ENCODE data around the gene KTN1.

The KTN1 gene

GRCh38 chr14:55707365-55707804 lies 127.4 kb downstream of the KTN1 start:
- ChIA-PET POLR2A (no interaction called here), CTCF (interaction anchor here (1.0 to 5.6 kb wide), 9 partner anchors 10 to 783 kb away, joined by 3 to 31 read pairs (median 3); no protein-coding TSS in a partner anchor)

GRCh38 chr14:55710506-55711041 lies 130.6 kb downstream of the KTN1 start:
- ChIA-PET POLR2A (no interaction called here), CTCF (interaction anchor here (1.0 kb wide), 1 partner anchor 764 kb away, joined by 3 read pairs; no protein-coding TSS in a partner anchor)
- no CpG with 5 or more reads among the region's 2 CpGs for WGBS (ENCODE audit: insufficient coverage)
- Histone ChIP-seq H3K27ac (ENCODE audit: insufficient read depth in 1 of 2, low read depth in 1 of 2, low read length in 2 of 2, poor library complexity in 1 of 2, severe bottlenecking in 2 of 2) (no peak overlapping the region), H3K4me1 (ENCODE audit: control extremely low read depth in 1 of 4, control insufficient read depth in 4 of 4, insufficient read depth in 4 of 4, low read length in 3 of 4) (no peaks in the 10 kb centered on the region), H3K4me3 (ENCODE audit: control insufficient read depth in 1 of 7, extremely low read depth in 1 of 7, insufficient read depth in 4 of 7, low read depth in 2 of 7, low read length in 6 of 7) (no peak overlapping the region), H3K27me3 (replicated peaks in 2 of 5; ENCODE audit: control insufficient read depth in 4 of 5, insufficient read depth in 5 of 5, low read length in 4 of 5) (no peaks in the 10 kb centered on the region), H3K36me3 (ENCODE audit: control insufficient read depth in 4 of 4, insufficient read depth in 4 of 4, low read length in 3 of 4) (no peaks in the 10 kb centered on the region), H3K9me3 (ENCODE audit: control extremely low read depth in 1 of 5, control insufficient read depth in 4 of 5, insufficient read depth in 2 of 5, low read depth in 1 of 5, low read length in 4 of 5) (peaks cover 0 to 2% (median 0%) of the 10 kb centered on the region in 5 experiments)
- no peak for DNase-seq

More at GRCh38 chr14:55707365-55707804, 127.4 kb downstream of the KTN1 start:
- DNase-seq: peak; percentile 40 to 66 (median 65)
- Histone ChIP-seq H3K4me1 (ENCODE audit: control extremely low read depth in 1 of 4, control insufficient read depth in 4 of 4, insufficient read depth in 4 of 4, low read length in 3 of 4) (no peaks in the 10 kb centered on the region), H3K27ac (ENCODE audit: insufficient read depth in 1 of 2, low read depth in 1 of 2, low read length in 2 of 2, poor library complexity in 1 of 2, severe bottlenecking in 2 of 2) (no peak overlapping the region), H3K4me3 (ENCODE audit: control insufficient read depth in 1 of 7, extremely low read depth in 1 of 7, insufficient read depth in 4 of 7, low read depth in 2 of 7, low read length in 6 of 7) (no peak overlapping the region), H3K27me3 (replicated peaks in 2 of 5; ENCODE audit: control insufficient read depth in 4 of 5, insufficient read depth in 5 of 5, low read length in 4 of 5) (no peaks in the 10 kb centered on the region), H3K36me3 (ENCODE audit: control insufficient read depth in 4 of 4, insufficient read depth in 4 of 4, low read length in 3 of 4) (no peaks in the 10 kb centered on the region), H3K9me3 (ENCODE audit: control extremely low read depth in 1 of 5, control insufficient read depth in 4 of 5, insufficient read depth in 2 of 5, low read depth in 1 of 5, low read length in 4 of 5) (peaks cover 0 to 1% (median 0%) of the 10 kb centered on the region in 5 experiments)
- 89% methylated on average over 3 of the region's 6 CpGs for WGBS (ENCODE audit: insufficient coverage)

GRCh38 chr14:55711175-55711811 lies 131.3 kb downstream of the KTN1 start:
- WGBS (ENCODE audit: insufficient coverage): no CpG with 5 or more reads among the region's 3 CpGs
- no peaks in the 10 kb centered on the region for H3K4me1 ChIP-seq (ENCODE audit: control extremely low read depth in 1 of 4, control insufficient read depth in 4 of 4, insufficient read depth in 4 of 4, low read length in 3 of 4)
- no peak overlapping the region for H3K4me3 ChIP-seq (ENCODE audit: control insufficient read depth in 1 of 7, extremely low read depth in 1 of 7, insufficient read depth in 4 of 7, low read depth in 2 of 7, low read length in 6 of 7)
- CTCF ChIA-PET: interaction anchor here (1.0 to 2.1 kb wide), 2 partner anchors 763 to 765 kb away, joined by 3 to 8 read pairs; no protein-coding TSS in a partner anchor
- H3K9me3 ChIP-seq (ENCODE audit: control extremely low read depth in 1 of 5, control insufficient read depth in 4 of 5, insufficient read depth in 2 of 5, low read depth in 1 of 5, low read length in 4 of 5): peaks cover 0 to 2% (median 0%) of the 10 kb centered on the region in 5 experiments
- POLR2A ChIA-PET: no interaction called here
- no peaks in the 10 kb centered on the region for H3K27me3 ChIP-seq (replicated peaks in 2 of 5; ENCODE audit: control insufficient read depth in 4 of 5, insufficient read depth in 5 of 5, low read length in 4 of 5)
- DNase-seq: no peak
- H3K27ac ChIP-seq (ENCODE audit: insufficient read depth in 1 of 2, low read depth in 1 of 2, low read length in 2 of 2, poor library complexity in 1 of 2, severe bottlenecking in 2 of 2): no peak overlapping the region
- no peaks in the 10 kb centered on the region for H3K36me3 ChIP-seq (ENCODE audit: control insufficient read depth in 4 of 4, insufficient read depth in 4 of 4, low read length in 3 of 4)

- 87% methylated on average over 3 of the region's 5 CpGs for WGBS (ENCODE audit: insufficient coverage)
- CTCF ChIA-PET: interaction anchor here (0.7 to 2.1 kb wide), 4 partner anchors 19 to 770 kb away, joined by 3 to 8 read pairs (median 4); no protein-coding TSS in a partner anchor
- H3K9me3 ChIP-seq (ENCODE audit: control extremely low read depth in 1 of 5, control insufficient read depth in 4 of 5, insufficient read depth in 2 of 5, low read depth in 1 of 5, low read length in 4 of 5): peaks cover 0 to 2% (median 0%) of the 10 kb centered on the region in 5 experiments
- no peak for DNase-seq
- H3K27ac ChIP-seq (ENCODE audit: insufficient read depth in 1 of 2, low read depth in 1 of 2, low read length in 2 of 2, poor library complexity in 1 of 2, severe bottlenecking in 2 of 2): no peak overlapping the region
- POLR2A ChIA-PET: no interaction called here
- no peaks in the 10 kb centered on the region for H3K36me3 ChIP-seq (ENCODE audit: control insufficient read depth in 4 of 4, insufficient read depth in 4 of 4, low read length in 3 of 4)
- H3K4me1 ChIP-seq (ENCODE audit: control extremely low read depth in 1 of 4, control insufficient read depth in 4 of 4, insufficient read depth in 4 of 4, low read length in 3 of 4): no peaks in the 10 kb centered on the region
- H3K27me3 ChIP-seq (replicated peaks in 2 of 5; ENCODE audit: control insufficient read depth in 4 of 5, insufficient read depth in 5 of 5, low read length in 4 of 5): no peaks in the 10 kb centered on the region
- H3K4me3 ChIP-seq (ENCODE audit: control insufficient read depth in 1 of 7, extremely low read depth in 1 of 7, insufficient read depth in 4 of 7, low read depth in 2 of 7, low read length in 6 of 7): no peak overlapping the region
These were observed 132.5 kb downstream of the KTN1 start for GRCh38 chr14:55712491-55712890.

GRCh38 chr14:55713486-55713885 lies 133.5 kb downstream of the KTN1 start:
- no peaks in the 10 kb centered on the region for H3K4me1 ChIP-seq (ENCODE audit: control extremely low read depth in 1 of 4, control insufficient read depth in 4 of 4, insufficient read depth in 4 of 4, low read length in 3 of 4)
- peaks cover 0 to 2% (median 0%) of the 10 kb centered on the region in 5 experiments for H3K9me3 ChIP-seq (ENCODE audit: control extremely low read depth in 1 of 5, control insufficient read depth in 4 of 5, insufficient read depth in 2 of 5, low read depth in 1 of 5, low read length in 4 of 5)
- H3K4me3 ChIP-seq (ENCODE audit: control insufficient read depth in 1 of 7, extremely low read depth in 1 of 7, insufficient read depth in 4 of 7, low read depth in 2 of 7, low read length in 6 of 7): no peak overlapping the region
- CTCF ChIA-PET: interaction anchor here (1.1 kb wide), 1 partner anchor 710 kb away, joined by 3 read pairs; no protein-coding TSS in a partner anchor
- no peaks in the 10 kb centered on the region for H3K36me3 ChIP-seq (ENCODE audit: control insufficient read depth in 4 of 4, insufficient read depth in 4 of 4, low read length in 3 of 4)
- H3K27ac ChIP-seq (ENCODE audit: insufficient read depth in 1 of 2, low read depth in 1 of 2, low read length in 2 of 2, poor library complexity in 1 of 2, severe bottlenecking in 2 of 2): no peak overlapping the region
- H3K27me3 ChIP-seq (replicated peaks in 2 of 5; ENCODE audit: control insufficient read depth in 4 of 5, insufficient read depth in 5 of 5, low read length in 4 of 5): no peaks in the 10 kb centered on the region
- DNase-seq: no peak
- POLR2A ChIA-PET: no interaction called here
- 100% methylated on average over 1 of the region's 4 CpGs for WGBS (ENCODE audit: insufficient coverage)

GRCh38 chr14:55715889-55716288 lies 135.9 kb downstream of the KTN1 start:
- WGBS (ENCODE audit: insufficient coverage): 100% methylated on average over 2 of the region's 5 CpGs
- Histone ChIP-seq H3K4me1 (ENCODE audit: control extremely low read depth in 1 of 4, control insufficient read depth in 4 of 4, insufficient read depth in 4 of 4, low read length in 3 of 4) (no peaks in the 10 kb centered on the region), H3K9me3 (ENCODE audit: control extremely low read depth in 1 of 5, control insufficient read depth in 4 of 5, insufficient read depth in 2 of 5, low read depth in 1 of 5, low read length in 4 of 5) (peaks cover 0 to 2% (median 0%) of the 10 kb centered on the region in 5 experiments), H3K36me3 (ENCODE audit: control insufficient read depth in 4 of 4, insufficient read depth in 4 of 4, low read length in 3 of 4) (no peaks in the 10 kb centered on the region), H3K27me3 (replicated peaks in 2 of 5; ENCODE audit: control insufficient read depth in 4 of 5, insufficient read depth in 5 of 5, low read length in 4 of 5) (no peaks in the 10 kb centered on the region), H3K27ac (ENCODE audit: insufficient read depth in 1 of 2, low read depth in 1 of 2, low read length in 2 of 2, poor library complexity in 1 of 2, severe bottlenecking in 2 of 2) (no peak overlapping the region), H3K4me3 (ENCODE audit: control insufficient read depth in 1 of 7, extremely low read depth in 1 of 7, insufficient read depth in 4 of 7, low read depth in 2 of 7, low read length in 6 of 7) (no peak overlapping the region)
- DNase-seq: peak in 1 of 3 donors; percentile 27
- ChIA-PET CTCF (interaction anchor here (1.1 to 2.4 kb wide), 5 partner anchors 7 to 758 kb away, joined by 3 to 6 read pairs (median 3); no protein-coding TSS in a partner anchor), POLR2A (no interaction called here)

- ChIA-PET CTCF (interaction anchor here (2.4 kb wide), 1 partner anchor 9 kb away, joined by 6 read pairs; no protein-coding TSS in a partner anchor), POLR2A (no interaction called here)
- no peaks in the 10 kb centered on the region for H3K36me3 ChIP-seq (ENCODE audit: control insufficient read depth in 4 of 4, insufficient read depth in 4 of 4, low read length in 3 of 4)
- no peaks in the 10 kb centered on the region for H3K27me3 ChIP-seq (replicated peaks in 2 of 5; ENCODE audit: control insufficient read depth in 4 of 5, insufficient read depth in 5 of 5, low read length in 4 of 5)
- no peak overlapping the region for H3K27ac ChIP-seq (ENCODE audit: insufficient read depth in 1 of 2, low read depth in 1 of 2, low read length in 2 of 2, poor library complexity in 1 of 2, severe bottlenecking in 2 of 2)
- DNase-seq: no peak
- WGBS (ENCODE audit: insufficient coverage): no CpG with 5 or more reads among the region's 4 CpGs
- H3K9me3 ChIP-seq (ENCODE audit: control extremely low read depth in 1 of 5, control insufficient read depth in 4 of 5, insufficient read depth in 2 of 5, low read depth in 1 of 5, low read length in 4 of 5): no peaks in the 10 kb centered on the region
- H3K4me1 ChIP-seq (ENCODE audit: control extremely low read depth in 1 of 4, control insufficient read depth in 4 of 4, insufficient read depth in 4 of 4, low read length in 3 of 4): no peaks in the 10 kb centered on the region
- no peak overlapping the region for H3K4me3 ChIP-seq (ENCODE audit: control insufficient read depth in 1 of 7, extremely low read depth in 1 of 7, insufficient read depth in 4 of 7, low read depth in 2 of 7, low read length in 6 of 7)
These were observed 137.6 kb downstream of the KTN1 start for GRCh38 chr14:55717621-55718020.

All from common myeloid progenitor, CD34-positive (primary cell).